Measurements from ENCODE around the gene SOD1. TPM values are rescaled to one million over a fixed set of nuclear protein-coding genes. Genes with fewer than 3 reads are reported as not detected.

The SOD1 gene
- total and polyA plus RNA-seq, 10 of the 15 experiments (the other 5 are each of a cell fraction or from before 2014, with no cell fraction given), result 171 to 710 (median 313) TPM

DNA sequence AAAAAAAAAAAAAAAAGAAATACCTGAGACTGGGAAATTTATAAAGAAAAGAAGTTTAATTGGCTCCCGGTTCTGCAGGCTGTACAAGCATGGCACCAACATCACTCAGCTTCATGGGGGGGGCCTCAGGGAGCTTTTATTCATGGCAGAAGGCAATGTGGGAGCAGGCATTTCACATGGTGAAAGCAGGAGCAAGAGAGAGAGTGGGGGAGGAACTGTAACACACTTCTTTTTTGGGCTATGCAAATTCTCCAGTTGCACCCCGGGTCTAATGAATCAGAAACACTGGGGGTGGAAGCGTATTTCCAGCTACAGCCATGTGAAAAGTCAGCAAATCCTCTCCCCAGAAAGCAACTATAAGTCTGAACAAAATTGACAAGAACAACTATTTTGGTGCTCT, 11.8 kb upstream of the SOD1 start (continued):
- TF ChIP-seq HDAC2 (IDR thresholded peaks at IDR 0.05) (no peak), NFIC (IDR thresholded peaks at IDR 0.05; ENCODE audit: low read depth, low read length) (no peak), MEF2A (IDR thresholded peaks at IDR 0.05; ENCODE audit: insufficient read depth, low read depth, low read length) (peak; percentile 65; the same call in 1 of the 2 replicates), BRCA1 (IDR thresholded peaks at IDR 0.05; ENCODE audit: low read depth, low read length) (no peak), SUPT20H (IDR thresholded peaks at IDR 0.05; ENCODE audit: borderline replicate concordance, control insufficient read depth, low read depth, low read length) (no peak)

DNA sequence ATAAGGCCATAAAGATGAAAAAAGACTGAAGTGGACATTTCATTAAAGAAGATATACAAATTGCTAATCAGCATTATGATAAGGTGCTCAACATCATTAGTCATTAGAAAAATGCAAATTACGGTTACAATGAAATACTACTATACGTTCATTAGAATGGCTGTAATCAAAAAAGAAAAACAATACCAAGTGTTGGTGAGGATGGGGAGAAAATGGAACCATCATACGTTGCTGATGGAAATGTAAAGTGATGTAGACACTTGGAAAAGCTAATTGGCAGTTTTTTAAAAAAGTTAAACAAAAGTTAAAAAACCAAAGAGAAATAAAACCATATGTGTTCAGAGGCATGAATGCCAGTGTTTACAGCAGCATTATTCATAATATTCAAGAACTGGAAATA, 8.6 kb upstream of the SOD1 start:
- H3K79me2 ChIP-seq (ENCODE audit: control insufficient read depth, insufficient read depth, low read length), result no peaks in the 10 kb centered on the region
- ChIA-PET RAD21 (ENCODE audit: unreplicated experiment) (no interaction called here), CTCF (no interaction called here), SMC1A (ENCODE audit: uncharacterized antibody, unreplicated experiment) (no interaction called here), POLR2A (no interaction called here)
- intact Hi-C loops (cut with micrococcal nuclease; ENCODE audit: unreplicated experiment) (no loop called here), in situ Hi-C loops (cut with MboI) (no loop called here)
- H3K36me3 ChIP-seq (ENCODE audit: control insufficient read depth in 2 of 2, insufficient read depth in 2 of 2, low read length in 1 of 2), result no peaks in the 10 kb centered on the region
- H3K4me3 ChIP-seq, result no peak overlapping the region
- no peak for DNase-seq (ENCODE audit: low read depth, low spot score)
- H3K27ac ChIP-seq (ENCODE audit: control insufficient read depth, insufficient read depth), result no peak overlapping the region
- no peaks in the 10 kb centered on the region; the same call in 1 of the 3 replicates for H3K9me3 ChIP-seq (replicated peaks; ENCODE audit: control insufficient read depth, insufficient read depth, low read length)
- no peaks in the 10 kb centered on the region for H4K20me1 ChIP-seq (ENCODE audit: control insufficient read depth, insufficient read depth)
- H3K9ac ChIP-seq (ENCODE audit: control insufficient read depth, insufficient read depth, low read length), result no peak overlapping the region
- no peaks in the 10 kb centered on the region for H3K27me3 ChIP-seq (replicated peaks in 1 of 2; ENCODE audit: control insufficient read depth in 2 of 2, insufficient read depth in 2 of 2, low read length in 1 of 2)
- ATAC-seq, result no peak
- peaks cover 13% of the 10 kb centered on the region for H3K4me1 ChIP-seq (ENCODE audit: control insufficient read depth, insufficient read depth, low read length)
- BruUV-seq (replicated peaks), result no TSS peak
- H3K4me2 ChIP-seq (ENCODE audit: control insufficient read depth, insufficient read depth), result no peak overlapping the region
- FAIRE-seq, result no peak
- 62% methylated on average over 3 of the region's 3 CpGs for WGBS (ENCODE audit: insufficient coverage, insufficient replicate concordance, low lambda C conversion rate, missing lambda C conversion rate)
- no peak overlapping the region for H2AFZ ChIP-seq (ENCODE audit: control insufficient read depth, low read depth, low read length)
- no peak for TF ChIP-seq EZH2 (IDR thresholded peaks at IDR 0.05; ENCODE audit: borderline replicate concordance, control insufficient read depth, low read depth, low read length)
- TF ChIP-seq, protein P1, sequence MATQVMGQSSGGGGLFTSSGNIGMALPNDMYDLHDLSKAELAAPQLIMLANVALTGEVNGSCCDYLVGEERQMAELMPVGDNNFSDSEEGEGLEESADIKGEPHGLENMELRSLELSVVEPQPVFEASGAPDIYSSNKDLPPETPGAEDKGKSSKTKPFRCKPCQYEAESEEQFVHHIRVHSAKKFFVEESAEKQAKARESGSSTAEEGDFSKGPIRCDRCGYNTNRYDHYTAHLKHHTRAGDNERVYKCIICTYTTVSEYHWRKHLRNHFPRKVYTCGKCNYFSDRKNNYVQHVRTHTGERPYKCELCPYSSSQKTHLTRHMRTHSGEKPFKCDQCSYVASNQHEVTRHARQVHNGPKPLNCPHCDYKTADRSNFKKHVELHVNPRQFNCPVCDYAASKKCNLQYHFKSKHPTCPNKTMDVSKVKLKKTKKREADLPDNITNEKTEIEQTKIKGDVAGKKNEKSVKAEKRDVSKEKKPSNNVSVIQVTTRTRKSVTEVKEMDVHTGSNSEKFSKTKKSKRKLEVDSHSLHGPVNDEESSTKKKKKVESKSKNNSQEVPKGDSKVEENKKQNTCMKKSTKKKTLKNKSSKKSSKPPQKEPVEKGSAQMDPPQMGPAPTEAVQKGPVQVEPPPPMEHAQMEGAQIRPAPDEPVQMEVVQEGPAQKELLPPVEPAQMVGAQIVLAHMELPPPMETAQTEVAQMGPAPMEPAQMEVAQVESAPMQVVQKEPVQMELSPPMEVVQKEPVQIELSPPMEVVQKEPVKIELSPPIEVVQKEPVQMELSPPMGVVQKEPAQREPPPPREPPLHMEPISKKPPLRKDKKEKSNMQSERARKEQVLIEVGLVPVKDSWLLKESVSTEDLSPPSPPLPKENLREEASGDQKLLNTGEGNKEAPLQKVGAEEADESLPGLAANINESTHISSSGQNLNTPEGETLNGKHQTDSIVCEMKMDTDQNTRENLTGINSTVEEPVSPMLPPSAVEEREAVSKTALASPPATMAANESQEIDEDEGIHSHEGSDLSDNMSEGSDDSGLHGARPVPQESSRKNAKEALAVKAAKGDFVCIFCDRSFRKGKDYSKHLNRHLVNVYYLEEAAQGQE (IDR thresholded peaks at IDR 0.05; ENCODE audit: low read depth, low read length), result no peak
- no peak for TF ChIP-seq IKZF2 (IDR thresholded peaks at IDR 0.05)
- TF ChIP-seq MEF2B (IDR thresholded peaks at IDR 0.05; ENCODE audit: partially characterized antibody, poor library complexity, severe bottlenecking), result no peak
- TF ChIP-seq, protein P2, sequence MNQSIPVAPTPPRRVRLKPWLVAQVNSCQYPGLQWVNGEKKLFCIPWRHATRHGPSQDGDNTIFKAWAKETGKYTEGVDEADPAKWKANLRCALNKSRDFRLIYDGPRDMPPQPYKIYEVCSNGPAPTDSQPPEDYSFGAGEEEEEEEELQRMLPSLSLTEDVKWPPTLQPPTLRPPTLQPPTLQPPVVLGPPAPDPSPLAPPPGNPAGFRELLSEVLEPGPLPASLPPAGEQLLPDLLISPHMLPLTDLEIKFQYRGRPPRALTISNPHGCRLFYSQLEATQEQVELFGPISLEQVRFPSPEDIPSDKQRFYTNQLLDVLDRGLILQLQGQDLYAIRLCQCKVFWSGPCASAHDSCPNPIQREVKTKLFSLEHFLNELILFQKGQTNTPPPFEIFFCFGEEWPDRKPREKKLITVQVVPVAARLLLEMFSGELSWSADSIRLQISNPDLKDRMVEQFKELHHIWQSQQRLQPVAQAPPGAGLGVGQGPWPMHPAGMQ (IDR thresholded peaks at IDR 0.05; ENCODE audit: borderline replicate concordance), result no peak
- TF ChIP-seq POU2F2 (IDR thresholded peaks at IDR 0.05; ENCODE audit: borderline replicate concordance, low read depth, low read length), result no peak
- no peak for TF ChIP-seq ZSCAN29 (IDR thresholded peaks at IDR 0.05)
- no peak for TF ChIP-seq JUND (IDR thresholded peaks at IDR 0.05; ENCODE audit: low read depth, low read length)
- TF ChIP-seq, protein P3, sequence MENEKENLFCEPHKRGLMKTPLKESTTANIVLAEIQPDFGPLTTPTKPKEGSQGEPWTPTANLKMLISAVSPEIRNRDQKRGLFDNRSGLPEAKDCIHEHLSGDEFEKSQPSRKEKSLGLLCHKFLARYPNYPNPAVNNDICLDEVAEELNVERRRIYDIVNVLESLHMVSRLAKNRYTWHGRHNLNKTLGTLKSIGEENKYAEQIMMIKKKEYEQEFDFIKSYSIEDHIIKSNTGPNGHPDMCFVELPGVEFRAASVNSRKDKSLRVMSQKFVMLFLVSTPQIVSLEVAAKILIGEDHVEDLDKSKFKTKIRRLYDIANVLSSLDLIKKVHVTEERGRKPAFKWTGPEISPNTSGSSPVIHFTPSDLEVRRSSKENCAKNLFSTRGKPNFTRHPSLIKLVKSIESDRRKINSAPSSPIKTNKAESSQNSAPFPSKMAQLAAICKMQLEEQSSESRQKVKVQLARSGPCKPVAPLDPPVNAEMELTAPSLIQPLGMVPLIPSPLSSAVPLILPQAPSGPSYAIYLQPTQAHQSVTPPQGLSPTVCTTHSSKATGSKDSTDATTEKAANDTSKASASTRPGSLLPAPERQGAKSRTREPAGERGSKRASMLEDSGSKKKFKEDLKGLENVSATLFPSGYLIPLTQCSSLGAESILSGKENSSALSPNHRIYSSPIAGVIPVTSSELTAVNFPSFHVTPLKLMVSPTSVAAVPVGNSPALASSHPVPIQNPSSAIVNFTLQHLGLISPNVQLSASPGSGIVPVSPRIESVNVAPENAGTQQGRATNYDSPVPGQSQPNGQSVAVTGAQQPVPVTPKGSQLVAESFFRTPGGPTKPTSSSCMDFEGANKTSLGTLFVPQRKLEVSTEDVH (IDR thresholded peaks at IDR 0.05; ENCODE audit: low read depth, partially characterized antibody), result no peak
- TF ChIP-seq CREB1 (IDR thresholded peaks at IDR 0.05; ENCODE audit: low read depth), result no peak

All from GM12878 (cell line).